Astrocyte (in vitro differentiated cells and primary cell): ENCODE data around the gene COX7B.

ENCODE experiments used
- CTCF ChIP-seq: IDR thresholded peaks from 2 replicates; pipeline ENCODE4 v1.5.1; 2011; ENCODE audit warnings: low read depth, mild to moderate bottlenecking, inconsistent platforms, low read length, moderate library complexity; ENCODE audit not compliant: insufficient read depth
- EZH2 ChIP-seq: IDR thresholded peaks from 2 replicates; pipeline ENCODE4 v1.6.1; 2012; ENCODE audit warnings: mild to moderate bottlenecking, low read length, inconsistent platforms; ENCODE audit not compliant: insufficient read depth

- no peak for TF ChIP-seq CTCF
- no peak for TF ChIP-seq EZH2
These were observed 46.8 kb downstream of the COX7B start for GRCh38 chrX:77945910-77946545.
